GM21528 (cell line): ENCODE data around the gene KLHL8.
"Not testable (repeated sequence)": the region's sequence is repeated elsewhere in the genome, so short reads cannot be mapped to it uniquely, and the experiment has no call there.

ENCODE experiments used
- ATAC-seq: cut with Tn5 transposase; IDR thresholded peaks from one replicate; pipeline ENCODE4 v1.9.1; 2021; ENCODE audit warnings: mild to moderate bottlenecking, moderate library complexity; ENCODE audit not compliant: unreplicated experiment, low FRiP score

Gene KLHL8

DNA sequence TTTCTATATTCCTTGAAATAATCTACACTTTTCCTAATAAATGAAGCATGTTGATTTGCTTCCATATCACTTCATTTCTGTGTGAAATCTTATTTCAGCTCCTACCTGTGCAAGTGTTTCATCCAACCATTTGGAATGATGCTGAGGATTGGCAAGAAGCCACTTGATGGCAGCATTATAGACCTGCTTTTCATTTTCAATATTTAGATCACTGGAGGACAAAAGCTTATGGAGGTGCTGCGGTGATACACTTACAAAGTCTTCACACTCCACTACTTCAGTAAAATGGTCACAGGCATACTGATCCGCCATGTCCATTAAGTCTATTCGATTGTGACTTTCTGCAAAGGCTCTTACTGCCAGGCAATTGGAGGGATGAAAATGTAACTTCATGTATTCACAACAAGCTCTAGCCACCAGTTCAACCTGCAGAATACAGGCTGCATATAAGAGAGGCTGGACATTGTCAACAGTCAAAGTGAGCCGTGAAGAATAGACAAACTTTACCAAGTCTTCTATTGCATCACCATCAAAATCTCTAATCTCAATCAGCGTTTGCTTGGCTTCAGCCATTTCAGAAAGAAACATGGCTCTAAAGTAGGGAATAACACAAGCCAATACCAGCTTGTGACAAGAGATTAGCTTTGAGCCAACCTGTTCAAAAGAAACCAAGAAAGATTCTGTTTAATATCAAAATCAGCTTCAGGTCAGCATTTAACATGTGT is 35.1 kb downstream of the KLHL8 start:
- no peak for ATAC-seq

DNA sequence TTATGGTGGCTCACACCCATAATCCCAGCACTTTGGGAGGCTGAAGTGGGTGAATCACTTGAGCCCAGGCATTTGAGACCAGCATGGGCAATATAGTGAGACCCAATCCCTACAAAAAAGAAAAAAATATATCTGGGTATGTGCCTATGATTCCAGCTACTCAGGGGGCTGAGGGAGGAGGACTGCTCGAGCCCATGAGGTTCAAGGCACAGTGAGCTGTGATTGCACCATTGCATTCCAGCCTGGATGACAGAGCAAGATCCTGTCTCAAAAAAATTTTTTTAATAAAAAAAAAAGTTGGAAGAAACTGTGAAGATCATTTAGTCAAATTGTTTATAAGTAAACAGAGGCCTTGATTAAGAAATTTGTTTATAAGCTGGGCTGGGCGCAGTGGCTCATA is 39.7 kb downstream of the KLHL8 start:
- no peak for ATAC-seq

DNA sequence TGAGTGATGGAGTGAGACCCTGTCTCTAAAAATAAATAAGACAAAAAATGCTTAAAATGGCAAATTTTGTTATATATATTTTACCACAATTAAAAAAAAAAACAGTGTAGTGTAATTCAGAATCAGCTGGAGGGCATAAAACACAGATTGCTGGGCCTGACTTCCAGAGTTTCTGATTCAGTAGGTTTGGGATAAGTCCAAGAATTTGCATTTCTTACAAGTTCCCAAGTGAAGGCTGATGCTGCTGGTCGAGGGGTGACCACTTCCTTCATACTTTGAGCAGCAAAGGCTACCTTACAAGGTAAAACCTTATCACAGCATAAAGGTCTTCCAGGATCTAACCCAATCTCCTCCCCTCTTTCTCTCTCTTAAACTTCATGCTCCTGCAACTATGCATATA is 40.7 kb downstream of the KLHL8 start:
- no peak for ATAC-seq

DNA sequence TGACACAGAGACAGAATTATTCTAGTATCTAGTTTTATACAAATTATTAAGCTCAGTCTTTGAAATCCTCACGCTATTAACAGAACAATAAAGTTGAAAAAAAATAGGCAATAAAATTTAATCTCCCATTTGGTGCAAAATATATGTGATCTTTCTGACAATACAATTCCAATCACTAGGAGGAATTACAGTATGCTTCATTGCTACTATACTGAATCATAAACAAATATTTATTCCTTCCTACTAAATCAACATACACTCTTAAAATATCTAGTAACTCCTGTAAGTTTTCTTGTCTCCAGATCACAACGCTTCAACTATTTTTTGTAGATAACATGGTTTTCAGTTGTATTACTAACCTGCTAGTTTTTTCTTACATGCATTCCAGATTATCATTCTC is 45.7 kb downstream of the KLHL8 start:
- ATAC-seq: no peak

DNA sequence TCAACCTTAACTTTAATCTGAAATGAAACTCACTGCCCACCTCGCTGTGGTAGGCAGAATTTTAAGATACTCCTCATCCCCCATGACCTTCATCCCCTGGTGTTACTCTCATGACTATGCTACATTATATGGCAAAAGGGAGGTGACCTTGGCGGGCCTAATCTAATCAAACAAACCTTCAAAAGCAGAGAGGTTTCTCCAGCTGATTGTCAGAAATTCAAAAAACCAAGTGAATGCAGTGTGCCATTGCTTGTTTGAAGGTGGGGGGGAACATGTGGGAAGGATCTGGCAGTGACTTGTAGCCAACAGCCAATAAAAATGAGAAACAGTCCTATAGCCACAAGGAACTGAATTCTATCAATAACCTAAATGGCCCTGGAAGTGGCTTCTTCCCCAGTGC is 48.5 kb downstream of the KLHL8 start:
- ATAC-seq: no peak

DNA sequence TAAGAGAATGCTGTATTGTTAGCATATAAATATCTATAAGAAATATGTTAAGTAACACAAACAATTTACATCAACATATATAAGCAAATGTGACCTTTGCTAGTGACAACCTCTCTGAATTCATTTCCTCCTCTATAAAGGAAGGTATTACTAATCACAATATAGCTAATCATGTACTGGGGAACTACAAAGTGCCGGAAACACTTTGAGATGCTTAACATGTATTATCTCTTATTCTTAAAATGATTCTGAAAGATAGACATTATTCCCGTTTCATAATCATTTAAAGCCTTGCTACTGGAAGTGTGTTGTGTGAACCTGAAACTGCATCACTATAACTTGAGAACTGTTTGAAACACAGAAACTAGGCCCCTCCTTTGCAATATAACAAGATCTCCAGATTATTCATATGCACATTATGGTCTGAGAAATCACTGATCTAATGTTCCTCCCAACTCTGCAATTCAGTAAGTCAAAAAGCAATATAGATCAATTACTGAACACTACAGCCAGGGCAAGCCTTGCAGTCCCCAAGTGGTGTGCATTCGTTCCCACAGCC is 54.0 kb downstream of the KLHL8 start:
- no peak for ATAC-seq

DNA sequence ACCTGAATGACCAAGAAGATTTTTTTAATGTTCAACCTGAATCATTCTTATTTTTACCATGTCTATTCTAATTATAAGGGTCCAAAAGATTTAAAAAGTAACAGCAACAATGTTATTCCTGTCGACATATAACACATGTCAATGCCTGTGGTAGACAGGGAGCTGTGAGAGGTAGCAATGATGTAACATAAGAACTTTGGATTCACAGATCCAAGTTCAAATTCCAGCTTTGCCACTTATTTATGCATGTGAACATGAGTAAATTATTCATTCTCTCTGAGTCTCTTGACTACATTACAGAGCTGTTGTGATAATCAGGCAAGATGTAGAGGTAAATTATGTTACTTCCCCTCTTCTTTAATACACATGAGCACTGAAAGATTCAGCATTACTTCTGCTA is 54.5 kb downstream of the KLHL8 start:
- no peak for ATAC-seq

DNA sequence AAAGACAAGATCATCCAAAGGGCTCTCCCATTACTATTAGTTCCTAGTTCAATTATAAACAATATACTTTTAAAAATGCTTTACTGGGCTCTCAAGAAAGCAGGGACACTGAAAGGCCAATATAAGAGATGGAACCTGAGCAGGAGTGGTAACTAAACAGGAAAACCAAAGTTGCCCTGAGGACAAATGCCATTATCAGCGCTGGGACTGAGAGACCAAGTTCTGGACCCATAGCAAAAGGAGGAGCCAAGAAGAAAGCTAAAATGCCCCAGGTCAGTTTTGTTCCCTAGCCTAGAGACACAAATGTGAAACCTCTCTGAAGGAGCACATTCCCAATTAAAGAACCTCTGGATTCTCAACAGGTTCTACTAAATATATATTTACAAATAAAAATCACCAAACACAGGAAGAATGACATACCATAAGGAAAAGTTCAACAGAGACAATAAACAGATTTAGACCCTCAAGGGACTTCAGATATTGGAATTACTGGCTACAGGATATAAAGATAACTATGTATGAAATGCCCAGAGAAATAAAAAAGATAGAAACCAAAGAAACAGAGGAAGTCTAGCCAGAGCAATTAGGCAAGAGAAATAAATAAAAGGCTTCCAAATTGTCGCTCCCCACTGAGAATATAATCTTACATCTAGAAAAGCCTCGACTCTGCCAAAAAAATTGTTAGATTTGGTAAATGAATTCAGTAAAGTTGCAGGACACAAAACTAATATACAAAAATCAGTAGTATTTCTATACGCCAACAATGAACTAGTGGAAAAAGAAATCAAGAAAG is 67.1 kb downstream of the KLHL8 start:
- ATAC-seq: no peak

DNA sequence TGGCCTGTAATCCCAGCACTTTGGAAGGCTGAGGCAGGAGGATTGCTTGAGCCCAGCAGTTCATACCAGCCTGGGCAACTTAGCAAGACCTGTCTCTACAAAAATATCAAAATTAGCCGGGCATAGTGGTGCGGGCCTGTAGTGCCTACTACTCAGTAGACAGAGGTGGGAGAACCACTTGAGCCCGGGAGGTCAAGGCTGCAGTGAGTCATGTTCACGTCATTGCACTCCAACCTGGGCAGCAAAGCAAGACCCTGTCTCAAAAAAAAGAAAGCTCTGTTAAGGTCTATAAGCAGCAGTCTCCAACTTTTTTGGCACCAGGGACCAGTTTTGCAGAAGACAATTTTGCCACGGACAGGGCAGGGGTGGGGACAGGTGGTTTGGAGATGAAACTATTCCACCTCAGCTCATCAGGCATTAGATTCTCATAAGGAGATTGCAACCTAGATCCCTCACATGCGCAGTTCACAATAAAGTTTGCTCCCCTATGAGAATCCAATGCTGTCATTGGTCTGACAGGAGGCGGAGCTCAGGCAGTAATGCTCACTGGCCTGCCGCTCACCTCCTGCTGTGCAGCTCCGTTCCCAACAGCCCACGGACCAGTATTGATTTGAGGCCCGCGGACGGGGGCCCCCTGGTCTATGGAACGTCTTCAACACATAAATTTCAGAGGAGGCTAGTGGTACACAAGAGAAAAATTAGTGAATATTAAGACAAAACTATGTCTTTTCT is 67.9 kb downstream of the KLHL8 start:
- ATAC-seq: no peak

DNA sequence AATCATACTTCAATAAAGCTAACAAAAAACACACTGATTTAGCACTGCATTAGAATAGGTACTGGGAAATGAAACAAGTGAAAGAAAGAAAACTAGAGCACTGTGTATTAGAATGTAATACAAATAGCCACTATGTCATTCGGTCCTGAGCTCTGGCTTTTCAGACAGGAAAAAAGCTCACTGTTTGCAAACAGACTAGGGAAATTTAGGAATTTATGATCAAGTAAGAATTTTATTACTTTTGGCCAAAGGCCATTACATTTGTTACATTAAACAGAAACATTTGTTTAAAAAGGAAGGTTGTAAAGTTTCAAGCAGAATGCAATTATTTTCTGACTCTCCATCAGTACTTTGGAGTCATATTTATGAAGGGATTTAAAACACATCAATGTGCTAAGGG is 68.7 kb downstream of the KLHL8 start:
- no peak for ATAC-seq

DNA sequence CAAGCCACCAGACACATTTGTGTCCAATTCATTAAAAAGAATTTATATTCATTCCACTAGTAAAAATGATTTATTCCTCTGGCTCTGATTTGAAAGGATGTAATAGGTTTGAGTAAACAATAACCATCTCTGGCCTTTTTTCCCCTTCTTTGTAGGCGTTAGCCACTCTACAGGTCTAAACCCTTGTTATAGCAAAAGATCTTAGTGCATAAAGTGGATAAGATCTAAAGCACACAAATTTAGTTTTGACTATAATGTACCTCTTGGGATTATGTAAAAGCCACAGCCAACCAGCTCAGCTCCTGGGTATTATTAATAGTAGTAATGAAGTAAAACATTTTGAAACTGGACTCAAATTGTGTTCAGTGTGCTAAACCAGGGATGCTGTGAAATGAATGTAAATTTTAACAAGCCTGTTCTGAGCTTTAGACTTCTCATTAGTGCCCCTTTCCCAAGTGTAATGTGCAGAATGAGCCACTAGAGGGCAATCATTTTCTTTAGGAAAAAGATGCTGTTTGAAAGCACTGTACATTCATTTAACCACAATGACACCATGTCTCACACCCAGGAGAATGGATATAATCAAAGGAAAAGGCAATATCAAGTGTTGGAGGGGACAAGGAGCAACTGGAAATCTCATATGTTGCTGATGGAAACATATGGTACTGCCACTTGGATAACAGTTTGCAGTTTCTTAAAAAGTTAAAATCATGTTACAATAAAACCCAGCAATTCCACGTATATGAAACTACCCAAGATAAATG is 69.7 kb downstream of the KLHL8 start:
- peak; percentile 60 for ATAC-seq

DNA sequence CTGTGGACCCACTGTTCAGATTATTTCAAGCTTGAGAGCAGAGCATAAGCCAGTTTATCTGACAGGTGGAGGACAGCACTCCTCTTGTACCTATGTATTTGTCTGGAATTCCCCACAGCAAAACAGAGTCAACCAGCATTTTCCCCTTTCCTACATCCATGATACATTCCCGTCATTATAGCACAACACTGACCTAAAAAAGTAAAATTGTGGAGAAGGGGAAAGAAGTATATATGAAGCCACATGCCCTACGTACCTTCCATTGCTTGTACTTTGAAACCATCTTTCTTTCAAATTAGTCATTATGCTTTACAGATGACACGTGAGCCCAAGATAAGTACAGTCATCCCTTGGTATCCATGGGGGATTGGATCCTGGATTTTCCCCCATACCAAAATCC is 73.3 kb downstream of the KLHL8 start:
- ATAC-seq: no peak

DNA sequence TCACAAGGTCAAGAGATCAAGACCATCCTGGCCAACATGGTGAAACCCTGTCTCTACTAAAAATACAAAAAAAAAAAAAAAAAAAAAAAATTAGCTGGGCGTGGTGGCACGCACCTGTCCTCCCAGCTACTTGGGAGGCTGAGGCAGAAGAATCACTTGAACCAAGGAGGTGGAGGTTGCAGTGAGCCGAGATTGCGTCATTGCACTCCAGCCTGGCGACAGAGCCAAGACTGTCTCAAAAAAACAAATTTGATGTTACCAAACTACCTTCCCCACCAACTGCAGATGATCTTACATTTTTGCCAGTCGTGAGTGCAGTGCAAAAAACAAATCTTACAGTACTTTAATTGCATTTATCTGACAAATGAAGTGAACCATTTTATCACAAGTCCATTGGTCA is 74.5 kb downstream of the KLHL8 start:
- not testable (repeated sequence) for ATAC-seq

DNA sequence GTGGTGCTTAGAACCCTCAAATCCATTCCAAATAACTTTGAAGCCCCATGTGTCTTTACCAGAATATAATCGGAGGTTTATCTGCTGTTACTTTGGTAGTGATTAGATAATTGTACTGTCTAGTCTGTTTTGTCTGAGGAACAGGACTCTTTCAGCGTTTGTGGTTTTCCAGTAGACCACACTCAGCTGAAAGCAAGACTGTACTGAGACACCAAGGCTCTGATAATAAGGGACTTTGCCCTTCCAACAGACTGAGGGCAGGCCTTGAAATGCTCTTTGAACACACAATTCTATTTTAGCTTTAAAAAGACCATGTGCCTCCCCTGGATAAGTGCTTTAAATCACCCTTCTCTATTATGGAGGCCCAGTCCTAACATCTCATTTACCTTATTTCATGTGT is 76.1 kb downstream of the KLHL8 start:
- ATAC-seq: no peak

DNA sequence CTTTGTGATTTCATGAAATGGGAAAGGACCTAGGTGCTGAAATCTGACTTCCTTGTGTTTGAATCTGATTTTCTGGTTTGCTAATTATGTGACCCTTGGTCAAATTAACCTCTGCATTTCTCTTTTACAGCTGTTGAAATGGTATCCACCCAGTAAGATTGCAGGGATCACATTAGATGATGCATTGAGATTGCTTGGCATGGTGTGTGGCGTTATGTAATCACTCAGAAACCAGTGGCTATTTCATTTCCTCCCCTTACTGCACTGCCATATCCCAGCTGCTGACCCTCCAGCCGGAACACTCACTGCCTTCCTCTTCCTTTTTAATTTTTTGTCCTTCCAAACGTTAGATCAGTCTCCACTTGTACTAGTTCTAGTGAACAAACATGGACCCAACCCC is 79.0 kb downstream of the KLHL8 start:
- ATAC-seq: no peak

DNA sequence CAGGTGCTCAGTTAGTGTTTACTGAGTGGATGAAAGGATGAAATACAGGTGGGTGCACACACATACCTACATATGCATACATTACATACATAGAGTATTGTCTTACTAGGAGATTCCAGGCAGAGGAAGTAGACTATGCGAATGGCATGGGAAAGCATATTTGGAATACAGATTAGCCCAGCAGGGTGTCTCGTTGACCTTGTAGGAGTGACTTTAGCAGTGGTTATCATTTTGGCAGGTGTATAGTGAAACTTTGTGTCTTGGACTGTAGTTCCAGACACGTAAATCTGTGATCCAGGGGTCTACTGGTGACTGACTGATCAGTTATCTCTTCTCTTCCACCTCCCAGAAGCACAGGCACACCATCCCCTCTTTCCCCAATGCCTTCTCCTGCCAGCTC is 86.3 kb downstream of the KLHL8 start:
- no peak for ATAC-seq

DNA sequence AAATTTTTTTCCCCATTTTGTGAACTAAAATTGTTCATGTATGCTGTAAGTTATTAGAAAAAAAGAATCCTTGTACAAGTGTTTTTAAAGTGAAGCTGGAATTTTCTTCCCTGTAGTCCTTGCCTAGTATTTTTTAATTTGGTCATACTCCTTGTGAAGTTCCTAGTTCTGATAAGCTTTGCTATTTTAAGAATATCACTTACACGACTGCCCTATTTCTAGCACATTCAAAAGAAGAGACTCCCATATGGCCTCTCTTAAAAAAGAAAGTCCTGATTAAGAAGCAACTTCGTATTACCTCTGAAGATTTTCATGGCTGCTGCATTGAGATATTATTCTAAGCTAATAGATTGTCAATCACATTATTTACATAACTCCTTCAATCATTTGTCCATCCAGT is 87.2 kb downstream of the KLHL8 start:
- ATAC-seq: no peak

DNA sequence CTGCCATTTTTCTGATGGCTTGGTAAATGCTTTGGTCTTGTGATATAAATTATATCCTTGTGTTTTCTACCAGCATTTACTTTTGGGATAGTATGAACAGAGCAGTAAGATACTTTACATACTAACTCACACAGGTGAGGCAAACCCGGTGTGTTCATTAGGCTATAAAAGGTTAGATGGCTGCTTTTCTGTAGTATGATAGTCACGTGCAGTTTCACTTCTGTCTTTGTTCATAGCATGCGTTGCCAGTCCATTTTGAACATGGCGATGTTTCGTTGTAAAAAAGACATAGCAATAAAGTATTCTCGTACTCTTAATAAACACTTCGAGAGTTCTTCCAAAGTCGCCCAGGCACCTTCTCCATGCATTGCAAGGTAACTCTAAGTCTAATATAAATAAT is 88.4 kb downstream of the KLHL8 start:
- no peak for ATAC-seq

DNA sequence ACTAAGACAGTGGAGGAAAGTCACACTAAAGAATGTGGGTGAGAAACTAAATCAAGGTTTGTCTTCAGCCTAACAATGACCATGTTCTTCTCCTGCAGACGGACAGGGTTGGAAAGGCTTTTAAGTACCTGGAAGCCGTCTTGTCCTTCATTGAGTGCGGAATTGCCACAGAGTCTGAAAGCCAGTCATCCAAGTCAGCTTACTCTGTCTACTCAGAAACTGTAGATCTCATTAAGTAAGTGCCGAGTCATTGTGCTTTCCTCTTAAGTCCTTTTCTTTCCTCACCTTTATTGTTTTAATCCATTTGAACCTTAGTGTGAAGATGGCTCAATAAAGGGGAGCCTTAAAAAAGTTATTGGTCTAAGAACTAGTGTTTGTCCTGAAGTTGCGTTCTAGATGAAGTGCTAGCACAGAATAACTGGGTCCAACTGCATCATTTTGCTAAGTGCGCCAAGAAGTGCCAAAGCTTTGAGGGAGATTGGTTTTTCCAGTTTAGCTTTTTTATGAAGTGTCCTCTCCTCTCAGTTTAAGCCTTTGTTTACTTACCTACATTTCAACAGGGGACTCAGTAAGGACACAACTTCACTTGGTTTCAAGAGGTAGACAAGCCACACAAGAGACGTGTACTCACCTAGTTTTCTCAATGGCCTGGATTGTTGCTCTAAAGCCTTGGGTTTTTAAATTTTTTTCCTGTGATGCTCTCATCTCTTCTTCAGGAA is 89.3 kb downstream of the KLHL8 start:
- ATAC-seq: no peak

DNA sequence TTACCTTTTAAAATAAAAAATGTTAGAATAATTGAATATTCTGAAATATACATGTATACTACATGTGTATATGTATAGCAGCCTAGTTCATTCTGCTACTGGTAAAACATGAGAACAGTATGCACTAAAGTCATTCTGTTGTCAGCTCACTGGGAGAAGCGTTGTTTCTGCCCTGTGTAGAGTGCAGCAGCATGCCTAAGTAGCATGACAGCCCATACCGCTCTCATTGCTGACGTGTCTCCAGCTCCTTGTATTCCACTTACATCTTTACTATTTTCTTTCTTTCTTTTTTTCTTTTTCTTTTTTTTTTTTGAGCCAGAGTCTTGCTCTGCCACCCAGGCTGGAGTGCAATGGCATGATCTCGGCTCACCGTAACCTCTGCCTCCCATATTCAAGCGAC is 90.7 kb downstream of the KLHL8 start:
- ATAC-seq: no peak
